SH-SY5Y (cell line): Measurements from ENCODE around the gene TBCD.

ENCODE experiments used
- GATA2 ChIP-seq: IDR thresholded peaks from 2 replicates; pipeline ENCODE4 v1.6.1; 2011; ENCODE audit warnings: mild to moderate bottlenecking, low read depth, low read length
- GATA3 ChIP-seq: IDR thresholded peaks from 2 replicates; pipeline ENCODE4 v1.6.1; 2011; ENCODE audit warnings: low read depth, mild to moderate bottlenecking, low read length, moderate library complexity

TBCD gene

DNA sequence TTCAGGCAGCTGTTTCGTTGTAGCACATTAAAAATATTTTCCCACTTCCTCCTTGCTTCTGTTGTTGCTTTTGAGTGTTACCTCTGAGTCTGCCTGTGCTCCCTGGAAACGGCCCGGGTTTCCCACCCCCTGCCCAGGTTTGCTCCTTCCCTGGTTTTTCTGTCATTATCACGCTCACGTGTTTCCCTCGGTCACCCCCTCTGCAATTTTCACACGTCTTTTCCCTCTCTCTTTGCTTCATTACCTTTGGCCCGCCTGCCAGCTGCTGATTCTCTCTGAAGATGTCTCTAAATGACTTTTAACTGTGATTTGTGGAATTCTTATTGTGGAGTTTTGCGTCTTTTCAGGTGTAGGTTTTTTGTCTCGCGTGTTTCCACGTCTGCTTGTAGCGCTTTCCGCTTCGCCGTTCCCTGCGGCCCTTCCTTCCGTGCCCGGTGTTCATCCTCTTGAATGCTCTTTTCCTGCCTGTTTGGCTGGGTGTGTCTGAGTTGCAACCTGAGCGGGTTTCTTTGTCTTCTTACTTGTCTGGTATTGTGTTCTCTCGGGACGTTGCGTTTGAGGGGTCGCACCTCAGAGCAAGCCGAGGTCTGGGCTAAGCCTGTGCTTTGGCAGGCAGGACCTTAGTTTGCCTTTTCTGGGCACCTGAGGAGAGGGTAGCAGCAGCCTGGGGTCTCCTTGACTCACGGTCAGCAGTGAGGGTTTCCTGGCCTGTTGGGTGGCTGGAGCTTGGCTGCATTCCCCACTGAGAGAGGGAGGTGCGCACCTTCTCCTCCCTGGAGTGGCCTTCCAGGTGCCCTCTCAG lies 184.3 kb downstream of the TBCD start:
- TF ChIP-seq GATA2 = no peak
- TF ChIP-seq GATA3 = no peak

DNA sequence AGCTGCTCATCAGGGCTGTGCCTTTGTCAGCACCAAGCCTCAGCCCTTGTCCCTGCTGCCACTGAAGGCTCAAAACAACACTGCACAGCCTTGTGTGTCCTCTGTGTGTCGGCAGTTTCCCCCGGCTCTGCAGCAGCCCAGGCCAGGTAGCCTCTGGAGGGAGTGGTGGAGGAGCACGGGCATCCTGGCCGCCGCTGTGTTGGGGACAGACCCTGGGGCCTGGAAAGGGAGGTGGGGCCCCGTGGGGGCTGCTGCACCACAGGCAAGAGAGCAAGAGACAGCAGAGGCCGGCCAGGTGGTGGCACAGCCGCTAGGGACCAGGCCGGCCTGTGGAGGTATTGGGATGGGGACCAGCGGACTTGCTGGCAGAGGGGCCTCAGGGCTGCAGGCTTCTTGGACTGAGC lies 184.9 kb downstream of the TBCD start:
- TF ChIP-seq GATA3 = no peak
- TF ChIP-seq GATA2 = no peak

DNA sequence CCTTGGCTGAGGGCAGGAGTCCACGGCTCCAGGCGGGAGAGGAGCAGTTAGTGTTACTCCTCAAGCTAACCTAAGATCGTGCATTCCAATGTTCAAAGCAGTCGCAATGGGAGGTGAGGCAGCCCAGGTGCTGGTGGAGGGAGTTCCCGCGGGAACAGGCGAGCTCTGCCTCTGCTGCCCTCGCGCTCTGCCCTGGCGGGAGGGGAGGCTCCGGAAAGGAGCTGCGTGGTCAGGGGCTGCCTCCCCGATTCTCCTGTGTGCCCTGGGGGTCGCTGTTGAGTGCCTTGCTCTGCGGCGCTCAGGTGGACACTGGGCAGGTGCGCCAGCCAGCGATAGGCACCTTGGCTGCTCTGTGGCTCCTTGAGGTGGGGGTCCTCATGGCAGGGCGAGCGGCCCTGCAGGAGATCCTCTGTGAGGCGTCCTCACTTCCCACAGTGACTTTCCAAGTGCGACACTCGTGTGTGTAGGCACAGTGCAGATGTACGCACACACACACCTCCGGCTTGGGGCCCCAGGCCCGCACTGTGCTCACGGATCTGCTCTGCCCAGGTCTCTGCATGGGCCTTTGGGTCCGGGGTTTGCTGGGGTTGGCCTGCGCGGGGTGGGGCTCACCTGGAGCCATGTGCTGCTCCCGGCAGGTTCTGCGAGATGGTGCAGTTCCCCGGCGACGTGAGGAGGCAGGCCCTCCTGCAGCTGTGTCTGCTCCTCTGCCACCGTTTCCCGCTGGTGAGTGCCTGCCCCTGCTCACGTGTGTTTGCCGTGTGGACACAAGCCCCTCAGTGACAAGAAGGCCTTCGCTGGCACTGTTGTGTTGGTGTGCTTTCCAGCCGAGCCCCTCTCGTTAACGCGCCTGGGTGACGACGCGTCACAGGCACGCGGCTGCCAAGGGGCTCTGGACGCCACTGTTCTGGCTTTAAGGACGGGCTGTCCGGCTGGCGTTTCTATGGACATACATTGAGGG lies 185.8 kb downstream of the TBCD start:
- no peak for TF ChIP-seq GATA3
- no peak for TF ChIP-seq GATA2

DNA sequence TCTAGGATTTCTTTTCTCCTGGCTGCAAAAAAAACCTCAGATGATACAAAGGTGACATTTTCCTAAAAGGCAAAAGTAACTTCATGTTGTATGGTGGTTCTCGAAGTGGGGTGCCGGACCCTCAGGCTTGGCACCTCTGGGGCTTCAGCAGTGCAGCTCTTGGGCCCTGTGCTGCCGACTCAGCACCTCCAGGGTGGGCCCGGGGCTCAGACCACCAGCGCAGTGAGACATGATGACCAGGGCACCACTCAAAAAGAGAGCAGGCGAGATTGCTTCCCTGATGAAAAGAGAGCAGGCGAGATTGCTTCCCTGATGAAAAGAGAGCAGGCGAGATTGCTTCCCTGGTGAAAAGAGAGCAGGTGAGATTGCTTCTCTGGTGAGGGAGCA lies 186.6 kb downstream of the TBCD start:
- TF ChIP-seq GATA2 = no peak
- no peak for TF ChIP-seq GATA3

DNA sequence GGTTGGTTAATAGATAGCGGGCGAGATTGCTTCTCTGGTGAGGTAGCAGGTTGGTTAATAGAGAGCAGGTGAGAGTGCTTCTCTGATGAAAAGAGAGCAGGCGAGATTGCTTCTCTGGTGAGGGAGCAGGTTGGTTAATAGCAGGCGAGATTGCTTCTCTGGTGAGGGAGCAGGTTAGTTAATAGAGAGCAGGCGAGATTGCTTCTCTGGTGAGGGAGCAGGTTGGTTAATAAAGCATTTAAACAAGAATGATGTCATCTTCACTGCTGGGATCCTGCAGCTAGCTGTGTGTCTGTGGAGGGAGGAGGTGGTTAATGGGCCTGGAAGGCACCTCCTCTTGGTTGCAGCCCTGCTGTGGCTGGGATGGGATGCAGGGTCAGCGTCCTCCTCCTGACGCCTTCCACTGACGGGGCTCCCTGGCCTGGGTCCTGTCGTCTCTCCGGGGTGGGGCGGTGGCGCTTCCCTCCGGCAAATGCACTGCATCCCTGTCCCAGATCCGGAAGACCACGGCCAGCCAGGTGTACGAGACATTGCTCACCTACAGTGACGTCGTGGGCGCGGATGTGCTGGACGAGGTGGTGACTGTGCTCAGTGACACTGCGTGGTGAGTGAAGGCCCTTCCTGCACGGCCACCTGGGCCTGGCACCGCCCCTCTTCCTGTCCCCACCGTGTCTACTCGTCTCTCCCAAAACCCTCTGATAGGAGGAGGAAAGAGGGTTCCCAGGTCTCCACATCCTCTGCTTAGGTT lies 187.2 kb downstream of the TBCD start:
- TF ChIP-seq GATA3 (no peak), GATA2 (no peak)

DNA sequence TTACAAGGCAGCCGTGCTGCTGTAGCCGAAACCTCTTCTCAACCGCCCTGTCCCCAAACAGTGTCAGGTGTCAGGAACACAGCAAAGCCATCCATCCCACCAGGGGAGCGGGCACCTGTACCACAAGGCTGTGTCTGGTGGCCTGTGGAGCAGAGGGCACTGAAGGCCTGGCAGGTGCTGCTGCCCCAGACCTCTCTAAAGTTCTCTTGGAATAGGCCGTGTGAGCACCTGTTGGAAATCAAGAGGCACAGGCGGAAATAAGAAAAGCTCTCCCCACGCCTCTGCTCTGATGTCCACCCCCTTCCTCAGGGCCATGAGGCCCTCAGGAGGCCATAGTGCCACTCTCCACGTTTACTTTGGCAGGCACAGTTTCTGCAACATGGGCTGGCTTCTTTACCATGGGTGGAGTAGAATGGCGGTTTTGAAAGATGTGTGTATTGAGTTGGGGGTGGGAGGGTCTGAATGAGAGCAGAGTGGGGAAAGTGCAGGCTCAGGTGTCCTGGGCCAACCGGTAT lies 187.8 kb downstream of the TBCD start:
- TF ChIP-seq GATA3 (no peak), GATA2 (no peak)

DNA sequence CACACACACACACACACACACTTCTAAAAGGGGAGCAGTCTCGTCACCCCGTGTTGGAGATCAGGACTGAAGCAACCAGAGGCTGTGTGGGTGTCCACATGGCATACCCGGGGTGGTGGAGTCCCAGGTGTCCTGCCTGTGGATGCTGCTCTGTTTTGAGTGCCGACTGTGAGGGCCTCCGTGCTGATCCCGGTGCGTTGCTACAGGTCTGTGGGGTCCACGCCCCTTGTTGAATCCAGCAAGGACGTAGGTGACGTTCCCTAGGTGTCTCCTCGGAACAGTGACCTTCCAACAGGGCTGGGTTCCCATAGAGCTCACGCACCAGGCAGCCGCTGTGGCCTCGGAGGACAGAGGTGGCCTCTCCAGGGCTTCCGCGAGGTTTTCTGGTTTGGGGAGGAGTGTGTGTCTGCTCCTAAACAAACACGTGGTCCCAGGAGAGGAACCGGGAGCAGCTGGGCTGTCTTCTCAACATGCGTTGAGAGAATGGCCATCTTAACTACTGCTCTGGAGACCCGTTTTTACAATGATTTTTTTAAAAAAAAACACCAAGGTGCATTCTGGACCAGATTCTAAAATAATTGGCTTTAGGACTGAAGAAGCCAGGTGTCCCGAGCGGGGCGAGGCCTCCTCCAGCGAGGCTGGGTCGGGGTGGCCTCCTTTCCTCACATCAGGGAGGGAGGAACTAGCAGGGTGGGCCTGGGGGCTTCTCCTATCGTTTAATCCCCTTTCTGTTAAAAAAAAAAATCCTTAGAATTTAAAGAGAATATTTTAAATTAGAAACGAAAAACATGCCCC lies 188.6 kb downstream of the TBCD start:
- TF ChIP-seq GATA2 = no peak
- TF ChIP-seq GATA3 = no peak

DNA sequence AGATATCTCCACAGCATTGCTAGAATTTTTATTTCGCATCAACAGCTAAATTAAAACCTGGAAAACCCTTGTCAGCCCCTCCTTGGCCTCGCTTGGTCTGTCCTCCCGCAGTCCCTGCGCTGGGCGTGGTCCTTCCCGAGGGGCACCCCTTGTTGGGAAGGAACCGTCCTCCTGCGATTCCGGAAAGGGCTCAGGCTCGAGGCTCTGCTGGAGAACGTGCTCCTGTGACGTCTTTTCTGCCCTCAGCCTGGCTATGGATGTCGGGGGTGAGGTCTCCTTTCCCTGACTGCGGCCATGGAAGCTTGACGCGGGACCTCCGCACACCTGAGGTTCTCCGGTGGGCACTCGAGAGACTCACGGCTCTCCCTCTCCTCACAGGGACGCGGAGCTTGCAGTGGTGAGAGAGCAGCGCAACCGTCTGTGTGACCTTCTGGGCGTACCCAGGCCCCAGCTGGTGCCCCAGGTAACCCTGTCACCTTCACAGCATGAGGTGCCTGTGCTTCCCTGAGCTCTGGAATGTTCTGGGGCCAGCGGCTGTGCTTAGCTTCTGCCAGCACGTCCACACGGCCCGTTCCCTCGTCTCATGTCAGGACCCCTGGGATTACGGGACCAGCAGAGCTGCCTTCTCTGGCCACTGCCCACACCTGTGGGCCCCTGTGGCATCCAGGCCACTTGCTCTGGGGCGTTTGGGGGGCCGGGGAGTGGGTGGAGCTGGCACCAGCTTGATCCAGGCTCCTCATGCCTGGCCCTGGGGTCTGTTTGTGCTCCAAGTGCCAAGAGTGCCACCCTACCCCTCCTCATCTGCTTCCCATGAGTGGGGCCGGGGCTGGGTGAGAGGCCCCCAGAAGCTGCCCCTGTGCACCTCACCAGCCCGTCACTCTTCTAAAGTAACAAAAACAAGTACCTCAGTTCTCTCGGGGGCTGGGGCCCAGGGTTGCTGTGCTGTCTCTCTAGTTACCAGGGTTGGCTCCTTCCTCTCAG lies 189.4 kb downstream of the TBCD start:
- TF ChIP-seq GATA2 (no peak), GATA3 (no peak)

DNA sequence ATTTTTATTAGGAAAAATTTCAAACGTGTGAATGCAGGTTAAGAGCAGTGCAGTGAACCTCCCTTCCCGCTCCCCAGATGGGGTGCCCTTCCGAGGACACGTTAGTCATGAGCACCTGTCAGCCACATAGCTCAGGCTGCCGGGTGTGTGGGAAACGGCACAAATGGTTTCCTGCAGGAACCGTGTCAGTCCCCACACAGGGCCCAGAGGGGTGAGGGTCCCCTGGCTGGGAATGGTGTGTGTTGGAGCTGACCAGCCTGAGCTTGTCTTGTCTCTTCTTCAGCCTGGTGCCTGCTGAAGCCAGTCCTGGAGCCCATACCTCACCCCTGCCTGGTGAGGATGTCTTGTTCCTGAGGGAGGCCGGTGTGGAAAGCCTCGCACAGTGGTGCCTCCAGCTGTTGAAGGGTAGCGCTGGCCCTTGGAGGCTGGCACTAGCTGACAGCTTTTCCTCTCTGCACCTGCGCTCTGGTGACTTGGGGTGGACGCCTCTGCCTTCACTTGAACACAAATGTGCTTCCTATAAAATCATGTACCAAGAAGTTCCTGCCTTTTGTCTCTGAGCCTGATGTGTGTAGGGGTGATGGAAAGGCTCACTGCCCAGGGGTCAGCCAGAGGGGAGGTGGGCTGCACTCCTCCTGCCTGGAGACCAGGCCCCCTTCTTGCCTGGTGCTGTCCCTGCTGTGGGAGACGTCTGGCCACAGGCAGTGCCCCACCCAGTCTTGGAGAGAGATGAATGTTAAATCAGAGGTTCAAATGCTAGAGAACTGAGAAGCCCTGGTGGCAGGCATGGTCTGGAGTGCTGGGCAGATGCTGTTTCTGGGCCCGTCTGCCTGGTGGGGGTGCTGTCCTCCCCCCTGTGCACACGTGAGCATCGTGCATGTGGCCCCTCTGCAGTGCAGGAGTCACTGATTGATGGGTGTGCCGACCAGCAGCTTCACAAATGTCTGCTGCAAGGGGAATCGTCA lies 190.6 kb downstream of the TBCD start:
- TF ChIP-seq GATA3 (no peak), GATA2 (no peak)

DNA sequence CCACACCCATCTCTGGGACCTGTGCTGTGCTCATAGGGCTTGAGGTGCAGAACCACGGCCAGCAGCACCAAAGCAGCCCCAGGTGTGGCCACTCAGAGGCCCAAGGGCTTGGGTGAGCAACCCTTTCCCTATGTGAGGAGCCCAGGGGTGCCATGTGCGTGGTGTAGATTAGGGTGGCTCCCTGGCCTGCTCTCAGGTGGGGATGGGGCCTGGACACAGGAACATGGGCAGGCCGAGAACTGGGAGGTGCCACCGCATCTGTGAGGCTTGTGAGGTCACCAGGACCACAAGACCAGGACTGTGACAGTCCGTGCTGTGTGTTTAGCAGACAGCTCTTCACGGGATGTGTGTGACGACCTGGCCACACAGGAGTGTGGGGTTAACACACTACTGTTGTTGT lies 191.5 kb downstream of the TBCD start:
- TF ChIP-seq GATA3 = no peak
- TF ChIP-seq GATA2 = no peak

DNA sequence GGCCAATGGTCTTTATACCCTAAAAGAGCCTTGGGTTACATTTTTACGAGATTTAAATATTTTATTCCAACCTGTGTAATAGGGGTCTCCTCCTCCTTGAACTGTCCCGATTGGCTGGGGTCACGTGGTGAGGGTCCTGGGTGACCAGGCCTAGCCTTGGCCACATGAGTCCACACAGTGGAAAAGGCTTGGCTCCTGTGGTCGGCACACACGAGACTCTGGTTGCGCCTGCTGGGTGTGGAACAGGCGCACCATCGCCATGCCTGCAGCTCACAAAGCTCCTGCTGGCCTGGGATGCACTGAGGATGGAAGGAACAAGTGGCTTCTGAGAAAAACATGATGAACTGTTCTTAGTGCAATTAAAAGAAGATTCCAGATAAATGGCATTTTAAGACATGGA lies 191.9 kb downstream of the TBCD start:
- TF ChIP-seq GATA3 (no peak), GATA2 (no peak)

DNA sequence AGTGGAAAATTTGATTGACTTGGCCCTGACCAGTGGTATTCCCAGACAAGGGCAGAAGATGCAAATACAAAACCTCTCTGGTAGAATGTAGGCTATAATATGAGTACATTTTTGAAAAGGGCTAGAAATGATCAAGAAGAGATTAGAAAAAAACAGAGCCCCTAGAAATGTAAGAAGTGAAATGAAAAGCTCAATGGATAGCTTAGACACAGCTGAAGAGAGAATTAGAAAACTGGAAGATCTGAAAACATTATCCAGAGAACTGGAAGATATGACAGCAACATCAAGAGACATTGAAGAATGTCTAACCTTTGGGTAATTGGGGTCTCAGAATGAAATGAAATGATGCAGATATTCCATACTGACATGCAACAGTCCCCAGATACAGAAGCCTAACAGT lies 193.1 kb downstream of the TBCD start:
- no peak for TF ChIP-seq GATA2
- no peak for TF ChIP-seq GATA3
